Measurements from ENCODE around the gene BBX.
A peak's percentile ranks its signal among the peaks of the same experiment; 100 is the strongest.
"Not testable (repeated sequence)": the region's sequence is repeated elsewhere in the genome, so short reads cannot be mapped to it uniquely, and the experiment has no call there.

Gene BBX

GRCh38 chr3:107689355-107689754 is 166.6 kb downstream of the BBX start:
- DNase-seq (ENCODE audit: low read depth), result no peak
- H3K4me3 ChIP-seq (ENCODE audit: low read length), result no peak overlapping the region
- TF ChIP-seq, protein P1, sequence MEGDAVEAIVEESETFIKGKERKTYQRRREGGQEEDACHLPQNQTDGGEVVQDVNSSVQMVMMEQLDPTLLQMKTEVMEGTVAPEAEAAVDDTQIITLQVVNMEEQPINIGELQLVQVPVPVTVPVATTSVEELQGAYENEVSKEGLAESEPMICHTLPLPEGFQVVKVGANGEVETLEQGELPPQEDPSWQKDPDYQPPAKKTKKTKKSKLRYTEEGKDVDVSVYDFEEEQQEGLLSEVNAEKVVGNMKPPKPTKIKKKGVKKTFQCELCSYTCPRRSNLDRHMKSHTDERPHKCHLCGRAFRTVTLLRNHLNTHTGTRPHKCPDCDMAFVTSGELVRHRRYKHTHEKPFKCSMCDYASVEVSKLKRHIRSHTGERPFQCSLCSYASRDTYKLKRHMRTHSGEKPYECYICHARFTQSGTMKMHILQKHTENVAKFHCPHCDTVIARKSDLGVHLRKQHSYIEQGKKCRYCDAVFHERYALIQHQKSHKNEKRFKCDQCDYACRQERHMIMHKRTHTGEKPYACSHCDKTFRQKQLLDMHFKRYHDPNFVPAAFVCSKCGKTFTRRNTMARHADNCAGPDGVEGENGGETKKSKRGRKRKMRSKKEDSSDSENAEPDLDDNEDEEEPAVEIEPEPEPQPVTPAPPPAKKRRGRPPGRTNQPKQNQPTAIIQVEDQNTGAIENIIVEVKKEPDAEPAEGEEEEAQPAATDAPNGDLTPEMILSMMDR (conservative IDR thresholded peaks at IDR 0.05; ENCODE audit: low read depth, low read length), result no peak

- TF ChIP-seq, protein P1 (conservative IDR thresholded peaks at IDR 0.05; ENCODE audit: low read depth, low read length), result peak; percentile 59
- no peak overlapping the region for H3K4me3 ChIP-seq (ENCODE audit: low read length)
- no peak for DNase-seq (ENCODE audit: low read depth)
Observed at GRCh38 chr3:107690522-107691138, 167.9 kb downstream of the BBX start.

GRCh38 chr3:107691984-107692383 is 169.2 kb downstream of the BBX start:
- DNase-seq (ENCODE audit: low read depth); H3K4me3 ChIP-seq (ENCODE audit: low read length): not testable (repeated sequence)

DNA sequence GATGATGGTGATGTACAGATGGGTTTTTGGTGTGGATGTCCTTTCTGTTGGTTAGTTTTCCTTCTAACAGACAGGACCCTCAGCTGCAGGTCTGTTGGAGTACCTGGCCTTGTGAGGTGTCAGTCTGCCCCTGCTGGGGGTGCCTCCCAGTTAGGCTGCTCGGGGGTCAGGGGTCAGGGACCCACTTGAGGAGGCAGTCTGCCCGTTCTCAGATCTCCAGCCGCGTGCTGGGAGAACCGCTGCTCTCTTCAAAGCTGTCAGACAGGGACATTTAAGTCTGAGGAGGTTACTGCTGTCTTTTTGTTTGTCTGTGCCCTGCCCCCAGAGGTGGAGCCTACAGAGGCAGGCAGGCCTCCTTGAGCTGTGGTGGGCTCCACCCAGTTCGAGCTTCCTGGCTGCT is 174.6 kb downstream of the BBX start:
- H3K4me3 ChIP-seq (ENCODE audit: low read length); DNase-seq (ENCODE audit: low read depth): not testable (repeated sequence)

- H3K4me3 ChIP-seq (ENCODE audit: low read length), result peak overlapping the region; percentile 35
- DNase-seq (ENCODE audit: low read depth), result not testable (repeated sequence)
Observed at GRCh38 chr3:107697855-107698254, 175.1 kb downstream of the BBX start.

- DNase-seq (ENCODE audit: low read depth), result no peak
- H3K4me3 ChIP-seq (ENCODE audit: low read length), result no peak overlapping the region
- TF ChIP-seq, protein P1 (conservative IDR thresholded peaks at IDR 0.05; ENCODE audit: low read depth, low read length), result no peak
Observed at GRCh38 chr3:107699682-107700081, 176.9 kb downstream of the BBX start.

GRCh38 chr3:107701299-107701698 is 178.5 kb downstream of the BBX start:
- TF ChIP-seq, protein P1 (conservative IDR thresholded peaks at IDR 0.05; ENCODE audit: low read depth, low read length), result no peak
- no peak for DNase-seq (ENCODE audit: low read depth)
- no peak overlapping the region for H3K4me3 ChIP-seq (ENCODE audit: low read length)

GRCh38 chr3:107704477-107704876 is 181.7 kb downstream of the BBX start:
- TF ChIP-seq, protein P1 (conservative IDR thresholded peaks at IDR 0.05; ENCODE audit: low read depth, low read length), result no peak
- peak; percentile 68 for DNase-seq (ENCODE audit: low read depth)
- H3K4me3 ChIP-seq (ENCODE audit: low read length), result no peak overlapping the region

GRCh38 chr3:107705046-107705445 is 182.3 kb downstream of the BBX start:
- no peak for DNase-seq (ENCODE audit: low read depth)

More at GRCh38 chr3:107705046-107705445, 182.3 kb downstream of the BBX start:
- H3K4me3 ChIP-seq (ENCODE audit: low read length), result no peak overlapping the region
- TF ChIP-seq, protein P1 (conservative IDR thresholded peaks at IDR 0.05; ENCODE audit: low read depth, low read length), result no peak
